ENCODE measurements around the gene ABI3BP.

ABI3BP gene

DNA sequence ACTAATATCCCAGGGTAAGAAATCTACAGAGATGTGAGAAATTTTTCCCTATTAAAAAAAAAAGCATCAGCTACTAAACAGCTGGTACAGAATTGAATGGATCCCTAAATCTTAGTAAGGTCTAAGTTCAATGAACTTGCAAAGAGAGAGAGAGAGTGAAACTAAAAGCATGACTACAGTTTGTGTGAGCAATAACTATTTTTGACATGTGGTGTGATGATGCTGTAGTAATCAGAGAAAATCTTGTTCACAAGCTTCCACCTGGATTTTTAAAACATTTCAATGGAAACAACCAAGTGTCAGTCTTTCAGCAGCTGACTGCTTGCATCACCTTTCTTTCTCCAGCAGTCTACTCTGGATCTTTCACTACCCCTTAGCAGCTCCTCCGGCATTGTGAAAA is 45.2 kb upstream of the ABI3BP start:
- H4K20me1 ChIP-seq (ENCODE audit: insufficient read depth, low read length): no peaks in the 10 kb centered on the region
- H3K27me3 ChIP-seq (ENCODE audit: insufficient read depth, low read length): no peaks in the 10 kb centered on the region
- H2AFZ ChIP-seq (ENCODE audit: low read length): no peak overlapping the region
- no peak overlapping the region for H3K27ac ChIP-seq (ENCODE audit: low read depth, low read length, poor library complexity, severe bottlenecking)
- H3K4me2 ChIP-seq (ENCODE audit: low read length): no peak overlapping the region
- H3K9ac ChIP-seq (ENCODE audit: low read length): no peak overlapping the region
- TF ChIP-seq EZH2 (IDR thresholded peaks at IDR 0.05; ENCODE audit: borderline replicate concordance, low read length): no peak
- TF ChIP-seq, protein P1, sequence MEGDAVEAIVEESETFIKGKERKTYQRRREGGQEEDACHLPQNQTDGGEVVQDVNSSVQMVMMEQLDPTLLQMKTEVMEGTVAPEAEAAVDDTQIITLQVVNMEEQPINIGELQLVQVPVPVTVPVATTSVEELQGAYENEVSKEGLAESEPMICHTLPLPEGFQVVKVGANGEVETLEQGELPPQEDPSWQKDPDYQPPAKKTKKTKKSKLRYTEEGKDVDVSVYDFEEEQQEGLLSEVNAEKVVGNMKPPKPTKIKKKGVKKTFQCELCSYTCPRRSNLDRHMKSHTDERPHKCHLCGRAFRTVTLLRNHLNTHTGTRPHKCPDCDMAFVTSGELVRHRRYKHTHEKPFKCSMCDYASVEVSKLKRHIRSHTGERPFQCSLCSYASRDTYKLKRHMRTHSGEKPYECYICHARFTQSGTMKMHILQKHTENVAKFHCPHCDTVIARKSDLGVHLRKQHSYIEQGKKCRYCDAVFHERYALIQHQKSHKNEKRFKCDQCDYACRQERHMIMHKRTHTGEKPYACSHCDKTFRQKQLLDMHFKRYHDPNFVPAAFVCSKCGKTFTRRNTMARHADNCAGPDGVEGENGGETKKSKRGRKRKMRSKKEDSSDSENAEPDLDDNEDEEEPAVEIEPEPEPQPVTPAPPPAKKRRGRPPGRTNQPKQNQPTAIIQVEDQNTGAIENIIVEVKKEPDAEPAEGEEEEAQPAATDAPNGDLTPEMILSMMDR (IDR thresholded peaks at IDR 0.05; ENCODE audit: low read length): no peak
- no peaks in the 10 kb centered on the region for H3K79me2 ChIP-seq (ENCODE audit: insufficient read depth, low read length)
- H3F3A ChIP-seq (ENCODE audit: insufficient read depth, low read length): no peaks in the 10 kb centered on the region
- H3K9me3 ChIP-seq (ENCODE audit: low read length): no peaks in the 10 kb centered on the region
- H3K36me3 ChIP-seq (ENCODE audit: insufficient read depth, low read length): no peaks in the 10 kb centered on the region
- H3K4me3 ChIP-seq (ENCODE audit: low read depth, low read length, poor library complexity, severe bottlenecking): no peak overlapping the region
- no peaks in the 10 kb centered on the region for H3K4me1 ChIP-seq (ENCODE audit: insufficient read depth, low read length, severe bottlenecking)
- no peaks in the 10 kb centered on the region for H3K9me2 ChIP-seq (ENCODE audit: low read depth, low read length)

DNA sequence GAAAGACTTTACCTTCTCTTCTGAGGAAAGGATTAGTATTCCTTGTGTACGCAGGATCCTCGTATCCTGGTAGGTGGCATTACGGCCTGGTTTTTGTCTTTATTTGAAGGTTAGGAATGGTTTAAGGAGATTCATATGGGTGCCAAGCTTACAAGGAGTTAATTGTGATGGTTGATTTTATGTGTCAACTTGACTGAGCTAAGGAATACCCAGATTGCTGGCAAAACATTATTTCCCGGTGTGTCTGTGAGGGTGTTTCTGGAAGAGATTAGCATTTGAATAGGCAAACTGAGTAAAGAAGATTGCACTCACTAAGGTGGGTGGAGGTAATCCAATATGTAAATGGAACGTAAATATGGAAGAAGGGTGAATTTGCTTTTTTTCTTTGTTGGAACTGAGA is 44.4 kb upstream of the ABI3BP start:
- no peaks in the 10 kb centered on the region for H3K9me2 ChIP-seq (ENCODE audit: low read depth, low read length)
- H3K27me3 ChIP-seq (ENCODE audit: insufficient read depth, low read length): no peaks in the 10 kb centered on the region
- no peak overlapping the region for H3K27ac ChIP-seq (ENCODE audit: low read depth, low read length, poor library complexity, severe bottlenecking)
- no peaks in the 10 kb centered on the region for H3K4me1 ChIP-seq (ENCODE audit: insufficient read depth, low read length, severe bottlenecking)
- H3F3A ChIP-seq (ENCODE audit: insufficient read depth, low read length): no peaks in the 10 kb centered on the region
- no peaks in the 10 kb centered on the region for H4K20me1 ChIP-seq (ENCODE audit: insufficient read depth, low read length)
- no peaks in the 10 kb centered on the region for H3K79me2 ChIP-seq (ENCODE audit: insufficient read depth, low read length)
- H3K9me3 ChIP-seq (ENCODE audit: low read length): no peaks in the 10 kb centered on the region
- H2AFZ ChIP-seq (ENCODE audit: low read length): no peak overlapping the region
- H3K4me3 ChIP-seq (ENCODE audit: low read depth, low read length, poor library complexity, severe bottlenecking): no peak overlapping the region
- H3K4me2 ChIP-seq (ENCODE audit: low read length): no peak overlapping the region
- no peak overlapping the region for H3K9ac ChIP-seq (ENCODE audit: low read length)
- TF ChIP-seq EZH2 (IDR thresholded peaks at IDR 0.05; ENCODE audit: borderline replicate concordance, low read length): no peak
- TF ChIP-seq, protein P1 (IDR thresholded peaks at IDR 0.05; ENCODE audit: low read length): no peak
- no peaks in the 10 kb centered on the region for H3K36me3 ChIP-seq (ENCODE audit: insufficient read depth, low read length)

DNA sequence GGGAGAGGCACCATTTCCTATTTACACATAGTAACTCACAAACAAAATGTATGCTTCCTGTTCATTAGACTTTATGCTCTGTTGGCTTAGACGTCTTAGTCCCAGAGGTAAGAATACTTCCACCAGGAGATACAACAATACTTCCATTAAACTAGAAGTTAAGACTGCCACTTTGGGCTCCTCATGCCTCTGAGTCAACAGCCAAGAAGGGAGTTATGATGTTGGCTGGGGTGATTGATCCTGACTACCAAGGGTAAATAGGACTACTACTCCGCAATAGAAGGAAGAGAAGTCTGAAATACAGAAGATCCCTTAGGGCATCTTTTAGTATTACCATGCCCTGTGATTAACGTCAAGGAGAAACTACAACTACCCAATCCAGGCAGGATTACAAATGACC is 43.5 kb upstream of the ABI3BP start:
- H3K27ac ChIP-seq (ENCODE audit: low read depth, low read length, poor library complexity, severe bottlenecking): no peak overlapping the region
- H3K79me2 ChIP-seq (ENCODE audit: insufficient read depth, low read length): no peaks in the 10 kb centered on the region
- no peaks in the 10 kb centered on the region for H3K4me1 ChIP-seq (ENCODE audit: insufficient read depth, low read length, severe bottlenecking)
- H3K27me3 ChIP-seq (ENCODE audit: insufficient read depth, low read length): no peaks in the 10 kb centered on the region
- H3K4me3 ChIP-seq (ENCODE audit: low read depth, low read length, poor library complexity, severe bottlenecking): no peak overlapping the region
- H3K9me2 ChIP-seq (ENCODE audit: low read depth, low read length): no peaks in the 10 kb centered on the region
- H3K9me3 ChIP-seq (ENCODE audit: low read length): no peaks in the 10 kb centered on the region
- H3K4me2 ChIP-seq (ENCODE audit: low read length): no peak overlapping the region
- no peak for TF ChIP-seq EZH2 (IDR thresholded peaks at IDR 0.05; ENCODE audit: borderline replicate concordance, low read length)
- TF ChIP-seq, protein P1 (IDR thresholded peaks at IDR 0.05; ENCODE audit: low read length): no peak
- no peaks in the 10 kb centered on the region for H4K20me1 ChIP-seq (ENCODE audit: insufficient read depth, low read length)
- no peaks in the 10 kb centered on the region for H3K36me3 ChIP-seq (ENCODE audit: insufficient read depth, low read length)
- H2AFZ ChIP-seq (ENCODE audit: low read length): no peak overlapping the region
- H3K9ac ChIP-seq (ENCODE audit: low read length): no peak overlapping the region
- no peaks in the 10 kb centered on the region for H3F3A ChIP-seq (ENCODE audit: insufficient read depth, low read length)

All from OCI-LY1 (cell line).